AG04450 (cell line): ENCODE results near the gene ST7. TPM values are rescaled to one million over a fixed set of nuclear protein-coding genes. Genes with fewer than 3 reads are reported as not detected.

Experiments
- CTCF ChIA-PET: fragments of 300-600, 350-600 bp; formaldehyde crosslinking; extraction: SDS; loops from one replicate; lab custom pipeline; 2022; ENCODE audit warnings: antibody characterized with exemption, inconsistent platforms; lab: Charles Lee
- POLR2A ChIA-PET: fragments of 350-600 bp; formaldehyde crosslinking; extraction: SDS; loops from one replicate; lab custom pipeline; 2021; ENCODE audit warnings: antibody characterized with exemption, inconsistent platforms; lab: Yijun Ruan, JAX
- DNase-seq: peaks from one replicate; pipeline ENCODE4 v3.0.0-alpha.2; 2011; ENCODE audit warnings: low read depth, low spot score
- H3K27ac ChIP-seq: one replicate; pipeline ENCODE4 v1.5.1; 2012; ENCODE audit warnings: low read depth, low read length, control low read depth
- H3K27me3 ChIP-seq: one replicate; pipeline ENCODE4 v1.6.0; 2012; ENCODE audit warnings: low read length; ENCODE audit not compliant: control insufficient read depth, insufficient read depth
- H3K4me3 ChIP-seq: 2 replicates; pipeline ENCODE4 v1.5.1; 2011; ENCODE audit warnings: mild to moderate bottlenecking, low read depth, low read length, control low read depth
- H3K9me3 ChIP-seq: 2 replicates; pipeline ENCODE4 v1.5.1; 2012; ENCODE audit warnings: low read length; ENCODE audit not compliant: control insufficient read depth, insufficient read depth
- polyA plus RNA-seq: library from polyadenylated mRNA; depleted of rRNA; stranded (reverse); fragments of >200 nt; gene quantifications from 2 replicates; pipeline ENCODE4 v1.2.3, GENCODE V29; 2011
- TF ChIP-seq, protein P1 (sequence below): IDR thresholded peaks from 2 replicates; pipeline ENCODE4 v1.5.1; 2011; ENCODE audit warnings: low read depth, low read length, control low read depth, inconsistent platforms

ST7 gene
- polyA plus RNA-seq, 1 experiment, result 34.5 TPM

DNA sequence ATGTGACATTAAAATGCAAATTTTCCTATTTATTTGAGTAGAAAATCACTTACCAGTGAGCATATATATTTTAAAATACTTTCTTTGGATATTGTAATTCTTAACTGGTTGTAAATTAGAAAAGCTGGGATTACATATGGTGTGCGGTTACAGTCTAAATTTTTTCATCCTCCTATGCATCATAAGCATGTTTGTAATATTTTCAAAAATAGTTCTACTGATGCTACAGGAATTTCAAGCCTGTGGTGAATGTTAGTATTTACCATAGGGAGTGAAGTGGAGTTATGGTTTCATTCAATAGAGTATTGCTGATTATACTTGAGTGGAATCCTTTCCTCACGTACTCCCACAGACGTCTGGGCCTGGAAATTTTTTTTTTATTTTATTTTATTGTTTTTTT, 34.6 kb upstream of the ST7 start:
- Histone ChIP-seq H3K4me3 (no peak overlapping the region), H3K27me3 (no peaks in the 10 kb centered on the region), H3K27ac (no peak overlapping the region), H3K9me3 (no peaks in the 10 kb centered on the region)
- TF ChIP-seq, protein P1, sequence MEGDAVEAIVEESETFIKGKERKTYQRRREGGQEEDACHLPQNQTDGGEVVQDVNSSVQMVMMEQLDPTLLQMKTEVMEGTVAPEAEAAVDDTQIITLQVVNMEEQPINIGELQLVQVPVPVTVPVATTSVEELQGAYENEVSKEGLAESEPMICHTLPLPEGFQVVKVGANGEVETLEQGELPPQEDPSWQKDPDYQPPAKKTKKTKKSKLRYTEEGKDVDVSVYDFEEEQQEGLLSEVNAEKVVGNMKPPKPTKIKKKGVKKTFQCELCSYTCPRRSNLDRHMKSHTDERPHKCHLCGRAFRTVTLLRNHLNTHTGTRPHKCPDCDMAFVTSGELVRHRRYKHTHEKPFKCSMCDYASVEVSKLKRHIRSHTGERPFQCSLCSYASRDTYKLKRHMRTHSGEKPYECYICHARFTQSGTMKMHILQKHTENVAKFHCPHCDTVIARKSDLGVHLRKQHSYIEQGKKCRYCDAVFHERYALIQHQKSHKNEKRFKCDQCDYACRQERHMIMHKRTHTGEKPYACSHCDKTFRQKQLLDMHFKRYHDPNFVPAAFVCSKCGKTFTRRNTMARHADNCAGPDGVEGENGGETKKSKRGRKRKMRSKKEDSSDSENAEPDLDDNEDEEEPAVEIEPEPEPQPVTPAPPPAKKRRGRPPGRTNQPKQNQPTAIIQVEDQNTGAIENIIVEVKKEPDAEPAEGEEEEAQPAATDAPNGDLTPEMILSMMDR, result no peak
- POLR2A ChIA-PET, result no interaction called here
- CTCF ChIA-PET, result interaction anchor here (2.9 kb wide), 1 partner anchor 12 kb away, joined by 12 read pairs; no protein-coding TSS in a partner anchor
- no peak for DNase-seq

DNA sequence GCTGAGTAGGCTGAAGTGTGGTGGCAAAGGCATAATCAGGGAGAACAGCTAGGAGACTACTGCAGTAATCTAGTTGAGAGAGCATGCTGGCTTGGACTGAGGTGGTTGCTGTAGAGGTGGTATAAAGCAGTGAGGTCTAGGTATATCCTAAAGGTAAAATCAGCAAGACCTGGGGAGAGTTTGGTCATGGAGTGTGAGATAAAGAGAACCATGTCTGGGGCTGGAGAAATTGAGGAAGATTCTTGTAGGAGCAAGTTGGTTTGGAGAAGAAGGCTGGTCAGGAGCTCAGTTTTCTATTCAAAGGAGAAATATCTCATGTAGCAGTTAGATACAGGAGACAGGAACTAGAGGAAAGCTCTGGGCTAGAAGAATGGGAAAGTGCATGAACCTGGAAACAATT, 32.9 kb upstream of the ST7 start:
- Histone ChIP-seq H3K27ac (no peak overlapping the region), H3K4me3 (no peak overlapping the region), H3K9me3 (no peaks in the 10 kb centered on the region), H3K27me3 (no peaks in the 10 kb centered on the region)
- TF ChIP-seq, protein P1, result no peak
- DNase-seq, result no peak
- ChIA-PET POLR2A (no interaction called here), CTCF (no interaction called here)

DNA sequence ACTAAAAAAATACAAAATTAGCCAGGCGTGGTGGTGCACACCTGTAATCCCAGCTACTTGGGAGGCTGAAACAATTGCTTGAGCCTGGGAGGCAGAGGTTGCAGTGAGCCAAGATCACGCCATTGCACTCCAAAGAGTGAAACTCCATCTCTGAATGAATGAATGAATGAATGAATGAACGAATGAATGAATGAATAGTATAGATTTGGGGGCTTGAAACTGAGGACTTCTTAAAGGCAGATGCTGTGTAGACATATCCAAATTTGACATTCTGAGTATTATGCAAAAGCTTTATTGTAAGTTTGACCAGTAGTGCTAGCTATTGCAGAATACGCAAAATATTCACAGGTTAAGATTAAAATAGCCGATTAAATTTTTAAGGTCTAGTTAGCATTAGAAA, 30.8 kb upstream of the ST7 start:
- no peak for DNase-seq
- Histone ChIP-seq H3K27ac (no peak overlapping the region), H3K4me3 (no peak overlapping the region), H3K27me3 (no peaks in the 10 kb centered on the region), H3K9me3 (no peaks in the 10 kb centered on the region)
- ChIA-PET POLR2A (no interaction called here), CTCF (interaction anchor here (0.6 to 1.1 kb wide), 2 partner anchors 8 to 839 kb away, joined by 3 read pairs; no protein-coding TSS in a partner anchor)
- TF ChIP-seq, protein P1, result no peak

DNA sequence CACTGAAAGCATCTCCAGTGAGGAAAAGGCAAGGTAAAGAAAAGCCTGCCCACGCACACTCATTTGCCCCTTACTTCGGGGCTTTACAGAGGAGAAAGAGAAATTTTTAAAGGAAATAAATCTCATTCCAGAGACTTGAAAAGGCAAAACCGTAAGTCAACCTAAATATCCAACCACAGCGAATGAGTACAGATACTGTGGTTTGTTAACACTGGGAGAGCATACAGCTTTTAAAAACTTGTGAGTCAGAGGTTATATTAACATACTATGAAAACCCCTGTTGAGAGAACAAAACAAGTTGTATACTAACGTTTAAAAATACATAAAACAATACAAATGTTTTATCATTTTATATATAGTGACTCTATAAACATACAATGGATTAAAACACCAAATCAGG, 28.6 kb upstream of the ST7 start:
- TF ChIP-seq, protein P1, result no peak
- H3K4me3 ChIP-seq, result no peak overlapping the region
- no peak overlapping the region for H3K27ac ChIP-seq
- no peaks in the 10 kb centered on the region for H3K27me3 ChIP-seq
- H3K9me3 ChIP-seq, result no peaks in the 10 kb centered on the region
- DNase-seq, result peak; percentile 3
- POLR2A ChIA-PET, result no interaction called here
- CTCF ChIA-PET, result interaction anchor here (0.7 kb wide), 1 partner anchor 15 kb away, joined by 4 read pairs; no protein-coding TSS in a partner anchor

DNA sequence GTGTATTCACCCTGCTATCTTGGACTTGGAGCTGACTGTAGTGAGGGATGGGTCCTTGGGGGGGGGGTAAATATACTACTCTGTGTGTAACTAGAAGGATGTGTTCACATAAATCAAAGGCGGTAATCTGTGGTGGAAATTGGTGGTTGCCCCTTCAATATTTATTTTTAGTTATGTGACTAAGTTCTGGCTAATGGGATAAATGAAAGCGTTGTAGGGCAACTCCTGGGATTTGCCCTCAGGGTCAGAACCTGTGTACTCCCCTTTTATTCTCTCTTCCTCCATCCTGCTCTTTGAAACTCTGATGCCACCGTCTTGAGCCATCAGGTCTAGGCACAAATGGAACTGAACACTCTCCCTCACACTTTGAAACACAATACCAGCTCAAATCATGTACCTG, 24.3 kb upstream of the ST7 start:
- no peak overlapping the region for H3K27ac ChIP-seq
- no peaks in the 10 kb centered on the region for H3K9me3 ChIP-seq
- POLR2A ChIA-PET, result no interaction called here
- CTCF ChIA-PET, result interaction anchor here (0.8 to 5.7 kb wide), 8 partner anchors 13 to 197 kb away, joined by 3 to 76 read pairs (median 6); no protein-coding TSS in a partner anchor
- TF ChIP-seq, protein P1, result no peak
- no peaks in the 10 kb centered on the region for H3K27me3 ChIP-seq
- no peak overlapping the region for H3K4me3 ChIP-seq
- DNase-seq, result no peak
